ENCODE measurements around the gene SMIM43. TPM values are rescaled to one million over a fixed set of nuclear protein-coding genes. Genes with fewer than 3 reads are reported as not detected.

The SMIM43 gene
- total and polyA plus RNA-seq, 2 donors (not counting 3 experiments of a cell fraction or from before 2014, with no cell fraction given), result 0.18 TPM; not detected in 1

DNA sequence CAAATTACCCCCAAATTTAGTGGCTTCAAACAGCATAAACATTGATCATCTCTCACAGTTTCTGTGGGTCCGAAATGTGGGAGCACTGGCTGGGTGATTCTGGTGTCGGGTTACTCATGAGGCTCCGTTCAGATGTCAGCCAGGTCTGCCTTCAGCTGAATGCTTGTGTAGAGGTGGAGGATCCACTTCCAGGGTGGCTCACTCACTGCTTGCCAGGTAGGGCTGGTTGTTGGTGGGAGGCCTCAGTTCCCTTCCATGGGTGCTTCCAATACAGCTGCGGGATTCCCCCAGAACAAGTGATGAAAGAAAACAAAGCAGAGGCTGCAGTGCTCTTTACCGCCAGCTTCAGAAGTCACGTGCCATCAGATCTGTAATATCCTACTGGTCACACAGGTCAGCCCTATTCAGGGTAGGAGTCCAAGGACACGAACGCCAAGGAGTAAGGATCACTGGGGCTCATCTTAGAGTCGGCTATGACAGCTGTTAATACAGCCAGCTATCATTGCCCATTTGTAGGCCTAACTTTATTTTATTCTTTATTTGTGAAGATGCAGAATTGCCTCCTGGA is 1.1 kb upstream of the SMIM43 start:
- H3K27ac ChIP-seq (ENCODE audit: insufficient read depth, low read depth, low read length), result no peak overlapping the region
- no peak overlapping the region for H2AFZ ChIP-seq (ENCODE audit: low read depth, low read length)
- H3K4me1 ChIP-seq (ENCODE audit: control insufficient read depth, extremely low read depth, insufficient read depth, low read length), result peaks cover 5% of the 10 kb centered on the region
- no peaks in the 10 kb centered on the region for H3K79me2 ChIP-seq (ENCODE audit: control insufficient read depth, insufficient read depth, low read length)
- H4K20me1 ChIP-seq (replicated peaks; ENCODE audit: control insufficient read depth, extremely low read depth, insufficient read depth, low read length), result no peaks in the 10 kb centered on the region
- H3K36me3 ChIP-seq (ENCODE audit: control insufficient read depth in 2 of 2, extremely low read depth in 1 of 2, insufficient read depth in 2 of 2, low read length in 2 of 2), result no peaks in the 10 kb centered on the region
- no peak for DNase-seq (ENCODE audit: low read depth, low spot score)
- H3K9ac ChIP-seq (replicated peaks; ENCODE audit: extremely low read depth, insufficient read depth, low read length), result no peak overlapping the region
- intact Hi-C loops (cut with micrococcal nuclease), result no loop called here
- ChIA-PET POLR2A (no interaction called here), CTCF (interaction anchor here (0.8 to 2.8 kb wide), 7 partner anchors 11 to 303 kb away, joined by 3 to 10 read pairs (median 4); no protein-coding TSS in a partner anchor)
- no peak overlapping the region for H3K4me3 ChIP-seq (replicated peaks in 1 of 3; ENCODE audit: insufficient read depth in 1 of 3, low read depth in 1 of 3, low read length in 3 of 3)
- dilution Hi-C loops (cut with MboI; ENCODE audit: extremely low pct_ligation_motif_present, low sequenced_read_pairs), result no loop called here
- no peak for FAIRE-seq
- TF ChIP-seq GATA2 (IDR thresholded peaks at IDR 0.05; ENCODE audit: insufficient read depth, insufficient read length, low read depth, low read length) (no peak), MYC (IDR thresholded peaks at IDR 0.05; ENCODE audit: low read depth, low read length) (no peak), POLR2AphosphoS5 (IDR thresholded peaks at IDR 0.05; ENCODE audit: insufficient read depth, low read depth, low read length) (no peak), FOS (IDR thresholded peaks at IDR 0.05; ENCODE audit: borderline replicate concordance, insufficient read depth, low read length) (no peak), JUN (IDR thresholded peaks at IDR 0.05; ENCODE audit: borderline replicate concordance, insufficient read depth, insufficient read length, low read depth) (no peak), EZH2 (IDR thresholded peaks at IDR 0.05; ENCODE audit: borderline replicate concordance, low read depth, low read length, severe bottlenecking) (no peak), MAX (IDR thresholded peaks at IDR 0.05; ENCODE audit: insufficient read depth, insufficient read length) (no peak), POLR2A (IDR thresholded peaks at IDR 0.05; ENCODE audit: low read depth, low read length) (no peak)
- TF ChIP-seq, protein P1, sequence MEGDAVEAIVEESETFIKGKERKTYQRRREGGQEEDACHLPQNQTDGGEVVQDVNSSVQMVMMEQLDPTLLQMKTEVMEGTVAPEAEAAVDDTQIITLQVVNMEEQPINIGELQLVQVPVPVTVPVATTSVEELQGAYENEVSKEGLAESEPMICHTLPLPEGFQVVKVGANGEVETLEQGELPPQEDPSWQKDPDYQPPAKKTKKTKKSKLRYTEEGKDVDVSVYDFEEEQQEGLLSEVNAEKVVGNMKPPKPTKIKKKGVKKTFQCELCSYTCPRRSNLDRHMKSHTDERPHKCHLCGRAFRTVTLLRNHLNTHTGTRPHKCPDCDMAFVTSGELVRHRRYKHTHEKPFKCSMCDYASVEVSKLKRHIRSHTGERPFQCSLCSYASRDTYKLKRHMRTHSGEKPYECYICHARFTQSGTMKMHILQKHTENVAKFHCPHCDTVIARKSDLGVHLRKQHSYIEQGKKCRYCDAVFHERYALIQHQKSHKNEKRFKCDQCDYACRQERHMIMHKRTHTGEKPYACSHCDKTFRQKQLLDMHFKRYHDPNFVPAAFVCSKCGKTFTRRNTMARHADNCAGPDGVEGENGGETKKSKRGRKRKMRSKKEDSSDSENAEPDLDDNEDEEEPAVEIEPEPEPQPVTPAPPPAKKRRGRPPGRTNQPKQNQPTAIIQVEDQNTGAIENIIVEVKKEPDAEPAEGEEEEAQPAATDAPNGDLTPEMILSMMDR (IDR thresholded peaks at IDR 0.05; ENCODE audit: extremely low read depth in 1 of 2, insufficient read depth in 1 of 2, low read depth in 1 of 2, low read length in 2 of 2), result no peak
- H3K4me2 ChIP-seq (ENCODE audit: insufficient read depth, low read length), result no peak overlapping the region
- no TSS peak for BruUV-seq (replicated peaks)
- H3K9me3 ChIP-seq (replicated peaks; ENCODE audit: control insufficient read depth, insufficient read depth, low read length), result no peaks in the 10 kb centered on the region
- H3K9me1 ChIP-seq (replicated peaks; ENCODE audit: control insufficient read depth, extremely low read depth, insufficient read depth, low read length), result no peaks in the 10 kb centered on the region
- peaks cover 32 to 35% of the 10 kb centered on the region in 2 experiments for H3K27me3 ChIP-seq (ENCODE audit: control insufficient read depth in 2 of 2, insufficient read depth in 2 of 2, low read length in 2 of 2)

Data from endothelial cell of umbilical vein (primary cell).